ENCODE results near the gene ZMYND10.

ZMYND10 gene

GRCh38 chr3:50370594-50370993 lies 25.1 kb upstream of the ZMYND10 start:
- peak; percentile 70 for DNase-seq

GRCh38 chr3:50369012-50369670 lies 23.6 kb upstream of the ZMYND10 start:
- no peak for DNase-seq

- no peak for DNase-seq
Measured at GRCh38 chr3:50365842-50366220, 20.3 kb upstream of the ZMYND10 start.

GRCh38 chr3:50365080-50365841 lies 19.7 kb upstream of the ZMYND10 start:
- peak; percentile 85 for DNase-seq

DNA sequence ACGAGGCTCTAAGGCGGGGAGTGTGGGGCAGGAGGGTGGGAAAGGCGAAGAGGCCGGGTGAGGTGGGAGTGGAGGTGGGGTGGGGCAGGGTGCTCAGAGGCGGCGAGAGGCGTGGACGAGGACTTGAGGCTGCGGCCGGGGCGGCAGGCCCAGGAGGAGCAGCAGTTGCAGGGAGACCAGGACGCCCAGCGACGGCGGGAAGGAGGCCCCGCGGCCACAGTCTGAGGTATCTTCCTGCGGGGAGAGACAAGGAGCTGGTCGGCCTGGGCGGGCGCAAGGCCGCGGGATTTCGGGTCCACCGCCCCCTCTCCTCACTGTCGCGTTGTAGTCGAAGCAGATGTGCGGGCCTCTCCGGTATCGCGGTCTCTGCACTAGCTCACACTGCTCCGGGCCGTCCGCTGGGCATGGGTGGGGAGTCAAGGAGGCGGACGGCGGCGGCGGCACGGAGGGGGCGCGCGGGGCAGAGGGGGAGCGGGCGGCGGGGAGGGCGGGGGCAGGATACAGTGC lies 19.1 kb upstream of the ZMYND10 start:
- DNase-seq: no peak

- DNase-seq: no peak
Measured at GRCh38 chr3:50359760-50360110, 14.2 kb upstream of the ZMYND10 start.

- DNase-seq: peak; percentile 99
Measured at GRCh38 chr3:50358911-50359759, 13.6 kb upstream of the ZMYND10 start, which contains the start of gene TMEM115. TMEM115 (minus strand) TSS chr3:50359521; CDS start chr3:50359063, 458 bp downstream.

- no peak for DNase-seq
Measured at GRCh38 chr3:50358355-50358910, 12.9 kb upstream of the ZMYND10 start.

GRCh38 chr3:50357481-50357880 lies 11.9 kb upstream of the ZMYND10 start:
- DNase-seq: no peak

DNA sequence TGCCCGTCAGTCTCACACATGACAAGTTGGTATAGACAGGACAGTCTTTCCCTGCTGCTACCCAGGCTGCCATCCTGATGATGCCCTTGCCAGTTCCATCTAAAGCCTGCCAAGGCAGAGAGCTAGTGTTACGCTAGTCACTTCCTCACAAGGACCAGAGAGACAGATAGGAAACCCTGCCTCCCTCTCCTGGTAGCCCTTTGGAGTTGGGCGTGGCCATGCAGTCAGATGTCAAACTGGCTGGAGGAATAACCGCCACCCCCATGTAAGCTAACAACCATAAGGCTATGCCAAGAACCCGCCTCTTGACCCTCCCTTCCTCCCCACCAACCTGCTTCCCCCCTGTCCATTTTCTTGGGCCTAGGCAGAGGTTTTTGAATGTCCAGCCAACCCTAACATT lies 11.0 kb upstream of the ZMYND10 start:
- peak; percentile 88 for DNase-seq

GRCh38 chr3:50355829-50356552 lies 10.5 kb upstream of the ZMYND10 start:
- no peak for DNase-seq

- DNase-seq: no peak
Measured at GRCh38 chr3:50354850-50355249, 9.3 kb upstream of the ZMYND10 start.

GRCh38 chr3:50354186-50354764 lies 8.7 kb upstream of the ZMYND10 start:
- peak; percentile 84 for DNase-seq

DNA sequence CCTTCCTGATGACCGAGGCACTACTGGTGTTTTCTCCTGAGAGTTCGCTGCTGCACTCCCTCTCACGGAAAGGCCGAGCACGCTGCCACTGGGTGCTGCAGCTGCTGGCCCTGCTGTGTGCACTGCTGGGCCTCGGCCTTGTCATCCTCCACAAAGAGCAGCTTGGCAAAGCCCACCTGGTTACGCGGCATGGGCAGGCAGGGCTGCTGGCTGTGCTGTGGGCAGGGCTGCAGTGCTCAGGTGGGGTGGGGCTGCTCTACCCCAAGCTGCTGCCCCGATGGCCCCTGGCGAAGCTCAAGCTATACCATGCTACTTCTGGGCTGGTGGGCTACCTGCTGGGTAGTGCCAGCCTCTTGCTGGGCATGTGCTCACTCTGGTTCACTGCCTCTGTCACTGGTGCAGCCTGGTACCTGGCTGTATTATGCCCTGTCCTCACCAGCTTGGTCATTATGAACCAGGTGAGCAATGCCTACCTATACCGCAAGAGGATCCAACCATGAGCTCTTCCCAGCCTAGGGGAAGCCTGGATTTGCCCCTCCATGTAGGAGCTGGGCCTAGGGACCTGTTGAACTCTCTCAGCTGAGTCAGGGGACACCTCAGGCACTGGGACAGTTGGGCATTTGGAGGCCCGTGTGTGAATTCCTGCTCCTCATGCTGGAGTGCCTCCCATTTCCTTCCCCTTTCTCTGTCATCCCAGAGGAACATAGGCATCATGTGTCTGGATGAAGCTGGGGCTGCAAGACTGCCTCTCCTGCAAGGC lies 7.9 kb upstream of the ZMYND10 start:
- DNase-seq: no peak

DNA sequence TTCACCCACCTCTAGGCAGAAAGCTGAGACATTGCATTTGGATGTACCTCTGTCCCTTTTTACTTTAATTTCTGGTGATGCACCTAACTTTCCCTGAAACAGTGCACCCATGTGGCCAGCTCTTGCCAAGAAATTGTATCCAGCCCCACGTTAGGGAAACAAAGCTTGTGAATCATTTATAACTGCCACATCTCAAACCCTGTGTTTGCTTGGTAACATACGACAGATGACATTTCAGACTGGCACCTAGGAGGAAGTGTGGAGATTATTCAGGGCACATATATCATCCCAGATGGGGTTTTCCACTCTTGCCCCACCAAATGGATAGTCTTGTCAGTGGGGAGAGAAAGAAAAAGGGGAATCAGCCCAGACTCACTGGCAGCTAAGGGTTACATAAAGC lies 7.2 kb upstream of the ZMYND10 start:
- peak; percentile 69 for DNase-seq

- no peak for DNase-seq
Measured at GRCh38 chr3:50351323-50351697, 5.8 kb upstream of the ZMYND10 start.

GRCh38 chr3:50350527-50351322 lies 5.2 kb upstream of the ZMYND10 start, which contains the start of the genes CYB561D2 and NPRL2:
CYB561D2 (plus strand) TSS chr3:50350862; CDS start chr3:50351434, 572 bp downstream.
NPRL2 (minus strand) TSS chr3:50350775; CDS start chr3:50350652, 123 bp downstream.
- DNase-seq: peak; percentile 97

- DNase-seq: no peak
Measured at GRCh38 chr3:50350213-50350526, 4.6 kb upstream of the ZMYND10 start.

- peak; percentile 86 for DNase-seq
Measured at GRCh38 chr3:50347187-50347813, 1.8 kb upstream of the ZMYND10 start.

GRCh38 chr3:50345008-50345407 lies 524 bp downstream of the ZMYND10 start:
- no peak for DNase-seq
